Activated T-helper 1 cell treated with anti-CD3 and anti-CD28 coated beads, Interleukin-12 subunit alpha, Interleukin-12 subunit beta, Interleukin-2, Interleukin-4 antibody, amounts not matched to agents 30 ng/mL and 10 ng/mL and 1 ng/mL, durations not matched to agents 14 hours and 24 hours and 36 hours (primary cell): ENCODE data around the gene ITGAV. TPM values are rescaled to one million over a fixed set of nuclear protein-coding genes. Genes with fewer than 3 reads are reported as not detected.

Experiments used
- DNase-seq: peaks from one replicate; pipeline ENCODE4 v3.0.0; 2021; ENCODE audit warnings: low spot score
- H3K27ac Mint-ChIP-seq: one replicate; pipeline ENCODE4 v1.8.0; 2021; ENCODE audit warnings: mild to moderate bottlenecking, mixed read lengths
- H3K27me3 Mint-ChIP-seq: one replicate; pipeline ENCODE4 v1.8.0; 2022; ENCODE audit warnings: mild to moderate bottlenecking, moderate library complexity, mixed read lengths; ENCODE audit not compliant: insufficient read depth
- H3K36me3 Mint-ChIP-seq: one replicate; pipeline ENCODE4 v1.8.0; 2021; ENCODE audit warnings: low read depth, mixed read lengths
- H3K4me1 Mint-ChIP-seq: one replicate; pipeline ENCODE4 v1.8.0; 2021; ENCODE audit warnings: low read depth, mixed read lengths
- H3K4me3 Mint-ChIP-seq: one replicate; pipeline ENCODE4 v1.8.0; 2021; ENCODE audit warnings: mild to moderate bottlenecking, moderate library complexity, mixed read lengths
- H3K9me3 Mint-ChIP-seq: one replicate; pipeline ENCODE4 v1.8.0; 2021; ENCODE audit warnings: mixed read lengths
- intact Hi-C: fragments of 100-400 bp; cut with micrococcal nuclease; formaldehyde crosslinking; loops from one replicate; pipeline ENCODE4 v1.15.1; 2024
- total RNA-seq: library from RNA; stranded (reverse); gene quantifications from 2 replicates; pipeline ENCODE4 v1.2.3, GENCODE V29; 2022

ITGAV gene
- total RNA-seq, 1 donor from 2014 or later: 8.7 TPM

DNA sequence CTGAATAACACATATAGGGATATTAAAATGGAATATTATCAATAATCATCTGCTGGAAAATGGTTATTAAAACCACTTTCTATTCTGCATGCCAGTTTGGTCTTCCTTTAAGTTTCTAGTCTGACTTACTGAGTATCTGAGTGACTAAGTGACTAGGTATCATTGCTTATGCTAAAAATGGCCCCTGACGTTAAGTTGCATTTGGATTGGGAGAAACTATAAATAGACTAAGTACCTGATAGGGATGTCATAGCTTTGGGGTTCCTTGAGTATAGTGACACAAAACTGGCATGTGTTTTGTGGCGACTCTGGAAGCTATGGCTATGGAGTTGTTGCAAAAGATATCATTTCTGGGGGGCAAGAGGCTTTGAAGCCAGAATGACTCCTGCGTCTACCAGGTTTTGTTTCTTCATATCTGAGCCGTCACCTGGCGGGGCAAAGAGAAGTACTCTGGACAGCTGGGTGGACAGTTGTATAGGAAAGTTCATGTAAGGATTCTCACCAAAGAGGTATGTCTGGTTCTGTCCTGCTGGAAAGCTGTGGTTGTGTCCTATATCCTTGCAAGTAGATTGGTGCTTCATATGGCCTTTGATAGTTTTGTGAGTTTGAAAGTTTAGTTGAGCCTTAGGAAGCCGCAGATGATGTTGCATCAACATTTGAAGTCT is 17.9 kb downstream of the ITGAV start:
- Mint-ChIP-seq H3K9me3 (no peaks in the 10 kb centered on the region), H3K4me3 (no peak overlapping the region), H3K36me3 (no peaks in the 10 kb centered on the region), H3K27ac (no peak overlapping the region), H3K4me1 (no peaks in the 10 kb centered on the region), H3K27me3 (no peaks in the 10 kb centered on the region)
- DNase-seq: no peak
- intact Hi-C loops: no loop called here

DNA sequence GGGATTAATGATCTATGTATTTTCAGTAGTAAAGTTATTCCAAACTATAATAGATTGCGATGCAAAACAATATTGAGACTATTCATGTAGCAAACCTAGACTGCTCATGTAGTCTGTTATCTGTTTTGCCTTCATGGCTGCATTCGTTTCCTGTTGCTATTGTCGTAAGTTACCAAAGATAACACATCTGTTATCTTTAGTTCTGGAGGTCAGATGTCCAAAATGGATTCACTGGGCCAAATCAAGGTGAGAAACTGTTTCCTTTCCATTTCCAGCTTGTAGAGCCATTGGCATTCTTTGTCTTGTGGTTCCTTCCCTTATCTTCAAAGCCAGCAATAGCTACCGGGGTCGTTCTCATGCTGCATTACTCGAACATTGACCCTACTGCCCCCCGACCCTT is 20.9 kb downstream of the ITGAV start:
- Mint-ChIP-seq H3K27me3 (no peaks in the 10 kb centered on the region), H3K4me1 (no peaks in the 10 kb centered on the region), H3K36me3 (no peaks in the 10 kb centered on the region), H3K4me3 (no peak overlapping the region), H3K27ac (no peak overlapping the region), H3K9me3 (no peaks in the 10 kb centered on the region)
- intact Hi-C loops: no loop called here
- no peak for DNase-seq

DNA sequence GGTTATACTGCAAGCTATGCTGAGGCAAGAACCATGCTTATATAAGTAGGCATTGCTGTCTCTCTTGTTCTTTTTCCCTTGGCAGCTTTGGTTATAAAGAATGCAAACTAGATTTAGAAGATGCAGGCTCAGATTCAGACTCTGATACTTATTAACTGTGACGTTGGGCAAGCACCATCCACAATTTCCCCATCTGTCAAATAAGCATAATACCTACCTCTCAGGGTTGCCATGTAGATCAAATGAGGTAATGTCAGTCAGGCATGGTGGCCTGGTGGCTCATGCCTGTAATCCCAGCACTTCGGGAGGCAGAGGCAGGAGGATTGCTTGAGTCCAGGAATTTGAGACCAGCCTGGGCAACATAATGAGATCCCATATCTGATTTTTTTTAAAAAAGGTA is 21.7 kb downstream of the ITGAV start:
- no peaks in the 10 kb centered on the region for H3K36me3 Mint-ChIP-seq
- no peaks in the 10 kb centered on the region for H3K9me3 Mint-ChIP-seq
- intact Hi-C loops: no loop called here
- H3K27ac Mint-ChIP-seq: no peak overlapping the region
- no peaks in the 10 kb centered on the region for H3K4me1 Mint-ChIP-seq
- DNase-seq: no peak
- no peak overlapping the region for H3K4me3 Mint-ChIP-seq
- H3K27me3 Mint-ChIP-seq: no peaks in the 10 kb centered on the region

GRCh38 chr2:186612026-186612425 is 22.2 kb downstream of the ITGAV start:
- Mint-ChIP-seq H3K27me3 (no peaks in the 10 kb centered on the region), H3K9me3 (no peaks in the 10 kb centered on the region), H3K27ac (no peak overlapping the region), H3K4me3 (no peak overlapping the region), H3K36me3 (no peaks in the 10 kb centered on the region), H3K4me1 (no peaks in the 10 kb centered on the region)
- intact Hi-C loops: no loop called here
- no peak for DNase-seq

DNA sequence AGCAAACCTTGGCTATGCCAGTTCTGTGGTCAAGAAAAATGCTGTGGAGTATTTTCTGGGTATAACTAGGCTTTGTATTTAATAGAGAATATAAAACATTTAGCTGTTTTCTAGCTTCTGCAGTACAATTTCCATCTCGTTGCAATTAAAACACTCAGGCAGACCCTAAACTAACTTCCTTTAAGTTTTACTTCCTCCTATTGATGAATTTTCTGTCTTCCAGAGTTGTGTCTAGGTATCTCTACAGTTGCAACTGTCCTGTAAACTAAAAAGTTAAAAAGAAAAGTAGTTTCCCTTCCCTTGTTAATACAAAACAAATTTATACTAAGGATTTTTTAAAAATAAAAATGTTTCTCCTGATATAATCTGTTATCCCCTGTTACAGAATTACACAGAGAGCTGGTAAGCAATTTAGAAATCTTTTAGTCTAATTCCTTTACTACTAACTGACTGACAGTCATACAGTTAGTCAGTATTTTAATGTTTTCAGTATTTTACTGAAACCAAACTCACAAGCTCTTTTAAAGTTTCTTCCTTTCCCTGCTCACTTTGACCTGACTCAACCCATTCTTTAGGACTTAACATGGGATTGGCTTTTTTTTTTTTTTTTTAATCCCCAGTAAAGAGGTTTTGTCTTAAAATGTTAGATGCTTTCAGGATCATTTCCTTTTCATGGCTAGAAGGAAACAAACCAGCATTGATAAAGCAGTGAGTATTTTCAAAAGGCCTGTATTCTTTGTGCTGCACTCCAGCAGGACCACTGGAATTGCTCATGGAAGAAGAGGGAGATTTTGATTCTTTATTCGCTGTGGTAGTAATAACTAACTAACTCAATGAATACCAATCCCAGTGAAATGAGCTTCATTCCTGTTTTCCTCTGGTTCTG is 22.9 kb downstream of the ITGAV start:
- H3K4me1 Mint-ChIP-seq: no peaks in the 10 kb centered on the region
- H3K36me3 Mint-ChIP-seq: no peaks in the 10 kb centered on the region
- DNase-seq: no peak
- H3K27me3 Mint-ChIP-seq: no peaks in the 10 kb centered on the region
- H3K9me3 Mint-ChIP-seq: no peaks in the 10 kb centered on the region
- intact Hi-C loops: no loop called here
- H3K4me3 Mint-ChIP-seq: no peak overlapping the region
- H3K27ac Mint-ChIP-seq: no peak overlapping the region

GRCh38 chr2:186614373-186614772 is 24.5 kb downstream of the ITGAV start:
- H3K9me3 Mint-ChIP-seq: no peaks in the 10 kb centered on the region
- no peaks in the 10 kb centered on the region for H3K4me1 Mint-ChIP-seq
- no peak overlapping the region for H3K27ac Mint-ChIP-seq
- DNase-seq: no peak
- intact Hi-C loops: no loop called here
- no peaks in the 10 kb centered on the region for H3K36me3 Mint-ChIP-seq
- no peak overlapping the region for H3K4me3 Mint-ChIP-seq
- H3K27me3 Mint-ChIP-seq: no peaks in the 10 kb centered on the region

DNA sequence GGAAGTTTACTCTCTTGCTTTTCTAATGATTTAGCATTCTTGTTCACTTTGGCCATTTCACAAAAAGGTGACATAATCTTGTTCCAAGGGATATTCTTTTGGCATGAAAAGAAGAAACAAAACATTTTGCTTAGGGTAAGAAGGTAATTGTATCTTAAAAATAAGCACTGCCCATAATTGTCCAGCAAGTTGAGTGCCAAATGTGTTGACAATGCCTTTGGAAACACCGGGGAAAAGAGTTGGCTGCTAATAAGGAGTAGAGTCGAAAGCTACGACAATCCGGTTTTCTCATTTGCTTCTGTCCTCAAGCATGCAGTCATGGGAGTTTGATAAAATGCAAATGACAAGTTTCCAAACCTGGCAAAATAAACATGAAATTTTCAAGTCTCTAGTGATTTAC is 27.3 kb downstream of the ITGAV start:
- Mint-ChIP-seq H3K36me3 (no peaks in the 10 kb centered on the region), H3K4me1 (no peaks in the 10 kb centered on the region), H3K4me3 (no peak overlapping the region), H3K27ac (no peak overlapping the region), H3K9me3 (no peaks in the 10 kb centered on the region), H3K27me3 (no peaks in the 10 kb centered on the region)
- intact Hi-C loops: no loop called here
- no peak for DNase-seq

DNA sequence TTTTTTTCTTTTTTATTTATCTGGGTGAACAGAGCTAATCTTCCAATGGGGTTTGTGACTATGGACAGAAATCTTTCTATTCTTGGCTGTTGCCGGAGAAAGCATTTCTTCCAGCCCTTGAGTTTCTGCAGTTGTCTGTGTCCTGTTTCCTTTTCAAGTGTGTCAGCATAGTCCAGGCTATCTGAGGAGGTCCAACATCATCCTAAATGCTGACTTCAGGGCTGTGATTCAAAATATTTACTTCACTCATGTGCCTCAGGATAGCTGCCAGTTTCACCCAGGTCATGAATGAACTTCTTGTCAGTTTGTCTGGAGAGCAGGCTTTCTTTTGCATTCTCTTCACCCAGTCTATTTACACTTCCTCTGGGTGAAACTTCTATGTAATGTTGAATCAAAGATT is 27.9 kb downstream of the ITGAV start:
- DNase-seq: no peak
- H3K36me3 Mint-ChIP-seq: no peaks in the 10 kb centered on the region
- intact Hi-C loops: no loop called here
- no peaks in the 10 kb centered on the region for H3K9me3 Mint-ChIP-seq
- H3K4me3 Mint-ChIP-seq: no peak overlapping the region
- H3K27ac Mint-ChIP-seq: no peak overlapping the region
- no peaks in the 10 kb centered on the region for H3K27me3 Mint-ChIP-seq
- no peaks in the 10 kb centered on the region for H3K4me1 Mint-ChIP-seq

GRCh38 chr2:186618696-186619095 is 28.8 kb downstream of the ITGAV start:
- no peak overlapping the region for H3K4me3 Mint-ChIP-seq
- no peaks in the 10 kb centered on the region for H3K9me3 Mint-ChIP-seq
- no peaks in the 10 kb centered on the region for H3K4me1 Mint-ChIP-seq
- no peaks in the 10 kb centered on the region for H3K27me3 Mint-ChIP-seq
- no peak for DNase-seq
- intact Hi-C loops: no loop called here
- peaks cover 2% of the 10 kb centered on the region for H3K36me3 Mint-ChIP-seq
- H3K27ac Mint-ChIP-seq: no peak overlapping the region

DNA sequence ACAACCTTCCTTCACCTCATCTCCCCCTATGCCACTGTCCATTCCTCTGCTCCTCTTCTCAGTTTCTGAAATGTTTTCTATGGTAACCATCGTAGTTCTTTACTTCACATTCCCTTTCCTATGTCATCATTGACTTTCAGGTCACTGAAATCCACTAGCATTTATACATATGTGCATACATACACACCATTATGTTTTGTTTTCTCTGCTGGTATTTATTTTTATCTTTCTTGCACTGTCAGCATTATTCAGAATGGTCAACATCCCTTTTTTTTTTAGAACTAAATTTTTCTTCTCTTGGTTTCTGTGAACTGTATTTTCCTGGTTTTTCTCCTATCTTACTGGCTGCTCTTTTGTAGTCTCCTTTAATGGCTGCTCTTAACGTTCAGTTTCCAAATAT is 33.2 kb downstream of the ITGAV start:
- Mint-ChIP-seq H3K4me1 (no peaks in the 10 kb centered on the region), H3K36me3 (peaks cover 2% of the 10 kb centered on the region), H3K9me3 (no peaks in the 10 kb centered on the region), H3K27me3 (no peaks in the 10 kb centered on the region), H3K4me3 (no peak overlapping the region), H3K27ac (no peak overlapping the region)
- DNase-seq: no peak
- intact Hi-C loops: no loop called here

GRCh38 chr2:186624276-186624675 is 34.4 kb downstream of the ITGAV start:
- no peak overlapping the region for H3K27ac Mint-ChIP-seq
- no peaks in the 10 kb centered on the region for H3K4me1 Mint-ChIP-seq
- H3K4me3 Mint-ChIP-seq: no peak overlapping the region
- DNase-seq: no peak
- H3K36me3 Mint-ChIP-seq: peaks cover 2% of the 10 kb centered on the region
- H3K27me3 Mint-ChIP-seq: no peaks in the 10 kb centered on the region
- no peaks in the 10 kb centered on the region for H3K9me3 Mint-ChIP-seq
- intact Hi-C loops: no loop called here

- Mint-ChIP-seq H3K9me3 (no peaks in the 10 kb centered on the region), H3K4me1 (no peaks in the 10 kb centered on the region), H3K27ac (no peak overlapping the region), H3K4me3 (no peak overlapping the region), H3K27me3 (no peaks in the 10 kb centered on the region), H3K36me3 (no peaks in the 10 kb centered on the region)
- DNase-seq: no peak
- intact Hi-C loops: no loop called here
Measured at GRCh38 chr2:186629250-186629996, 39.6 kb downstream of the ITGAV start.

GRCh38 chr2:186632417-186632816 is 42.6 kb downstream of the ITGAV start:
- H3K27ac Mint-ChIP-seq: no peak overlapping the region
- H3K36me3 Mint-ChIP-seq: no peaks in the 10 kb centered on the region
- H3K4me3 Mint-ChIP-seq: no peak overlapping the region
- intact Hi-C loops: no loop called here
- H3K9me3 Mint-ChIP-seq: no peaks in the 10 kb centered on the region
- H3K4me1 Mint-ChIP-seq: no peaks in the 10 kb centered on the region
- DNase-seq: no peak
- H3K27me3 Mint-ChIP-seq: no peaks in the 10 kb centered on the region
